ENCODE measurements around the gene ACTL10. TPM values are rescaled to one million over a fixed set of nuclear protein-coding genes. Genes with fewer than 3 reads are reported as not detected.

Gene ACTL10
- total RNA-seq, 1 donor from 2014 or later = 2.2 TPM

DNA sequence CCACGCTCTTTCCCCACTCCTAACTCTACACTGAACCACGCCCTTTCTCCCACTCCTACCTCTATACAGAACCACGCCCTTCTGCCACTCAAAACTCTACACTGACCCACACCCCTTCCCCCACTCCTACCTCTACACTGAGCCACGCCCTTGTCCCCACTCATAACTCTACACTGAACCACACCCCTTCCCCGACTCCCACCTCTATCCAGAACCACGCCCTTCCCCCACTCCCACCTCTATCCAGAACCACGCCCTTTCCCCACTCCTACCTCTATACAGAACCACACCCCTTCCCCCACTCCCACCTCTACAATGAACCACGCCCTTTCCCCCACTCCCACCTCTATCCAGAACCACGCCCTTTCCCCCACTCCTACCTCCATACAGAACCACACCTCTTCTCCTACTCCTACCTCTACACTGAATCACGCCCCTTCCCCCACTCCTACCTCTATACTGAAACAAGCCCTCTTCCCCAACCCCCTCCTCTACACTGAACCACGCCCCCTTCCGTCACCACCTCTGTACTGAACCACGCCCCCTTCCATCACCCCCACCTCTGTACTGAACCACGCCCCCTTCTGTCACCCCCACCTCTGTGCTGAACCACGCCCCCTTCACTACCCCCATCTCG is 43.3 kb downstream of the ACTL10 start:
- no peak for DNase-seq (ENCODE audit: low read depth)
- no peak overlapping the region for H3K4me3 ChIP-seq (ENCODE audit: low read depth, low read length)
- TF ChIP-seq, protein P1, sequence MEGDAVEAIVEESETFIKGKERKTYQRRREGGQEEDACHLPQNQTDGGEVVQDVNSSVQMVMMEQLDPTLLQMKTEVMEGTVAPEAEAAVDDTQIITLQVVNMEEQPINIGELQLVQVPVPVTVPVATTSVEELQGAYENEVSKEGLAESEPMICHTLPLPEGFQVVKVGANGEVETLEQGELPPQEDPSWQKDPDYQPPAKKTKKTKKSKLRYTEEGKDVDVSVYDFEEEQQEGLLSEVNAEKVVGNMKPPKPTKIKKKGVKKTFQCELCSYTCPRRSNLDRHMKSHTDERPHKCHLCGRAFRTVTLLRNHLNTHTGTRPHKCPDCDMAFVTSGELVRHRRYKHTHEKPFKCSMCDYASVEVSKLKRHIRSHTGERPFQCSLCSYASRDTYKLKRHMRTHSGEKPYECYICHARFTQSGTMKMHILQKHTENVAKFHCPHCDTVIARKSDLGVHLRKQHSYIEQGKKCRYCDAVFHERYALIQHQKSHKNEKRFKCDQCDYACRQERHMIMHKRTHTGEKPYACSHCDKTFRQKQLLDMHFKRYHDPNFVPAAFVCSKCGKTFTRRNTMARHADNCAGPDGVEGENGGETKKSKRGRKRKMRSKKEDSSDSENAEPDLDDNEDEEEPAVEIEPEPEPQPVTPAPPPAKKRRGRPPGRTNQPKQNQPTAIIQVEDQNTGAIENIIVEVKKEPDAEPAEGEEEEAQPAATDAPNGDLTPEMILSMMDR (conservative IDR thresholded peaks at IDR 0.05; ENCODE audit: low read depth, low read length) = no peak

DNA sequence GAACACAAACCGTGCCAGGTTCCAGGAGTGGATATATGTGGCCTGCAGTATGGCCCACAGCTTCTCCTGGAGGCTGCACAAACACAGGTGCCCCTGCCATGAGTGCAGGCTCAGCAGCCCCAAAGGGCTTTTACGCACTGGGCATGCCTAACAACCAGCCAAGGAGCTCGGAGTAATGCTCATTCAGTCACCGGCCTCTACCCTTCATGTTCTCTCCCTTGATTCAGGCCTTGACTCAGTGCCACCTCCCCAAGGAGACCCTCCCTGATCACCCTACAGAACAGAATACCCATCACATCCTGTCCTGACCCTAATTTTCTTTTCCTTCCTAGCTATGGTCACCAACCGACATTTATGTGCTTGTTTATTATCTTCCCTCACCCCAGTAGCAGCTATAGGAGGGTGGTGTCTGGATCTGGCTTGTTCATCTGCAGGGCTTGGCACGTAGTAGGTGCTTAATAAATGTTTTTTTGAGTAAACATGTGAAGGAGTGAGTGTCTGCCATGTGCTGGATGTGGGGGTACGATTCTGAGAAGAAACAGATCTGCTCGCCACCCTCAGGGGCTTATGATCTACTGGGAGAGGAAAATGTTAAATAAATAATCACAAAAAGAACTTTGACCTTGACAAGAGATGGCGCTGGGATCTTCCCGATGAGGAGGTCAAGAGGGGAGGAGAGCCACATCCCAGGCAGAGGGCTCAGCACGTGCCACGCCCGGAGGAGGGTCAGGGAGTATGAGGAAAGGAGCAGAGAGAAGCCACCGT is 44.1 kb downstream of the ACTL10 start:
- TF ChIP-seq, protein P1 (conservative IDR thresholded peaks at IDR 0.05; ENCODE audit: low read depth, low read length) = no peak
- DNase-seq (ENCODE audit: low read depth) = no peak
- no peak overlapping the region for H3K4me3 ChIP-seq (ENCODE audit: low read depth, low read length)

DNA sequence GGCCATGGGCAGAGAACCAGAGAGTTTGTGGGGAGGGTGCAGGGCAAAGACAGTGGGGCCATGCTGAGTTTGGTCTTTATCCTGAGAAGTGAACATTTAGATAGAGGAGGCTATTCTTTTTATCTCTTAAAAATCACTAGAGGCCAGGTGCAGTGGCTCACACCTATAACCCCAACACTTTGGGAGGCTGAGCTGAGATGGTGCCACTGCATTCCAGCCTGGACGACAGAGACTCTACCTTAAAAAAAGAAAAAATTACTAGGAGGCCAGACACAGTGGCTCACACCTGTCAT is 44.6 kb downstream of the ACTL10 start:
- no peak overlapping the region for H3K4me3 ChIP-seq (ENCODE audit: low read depth, low read length)
- TF ChIP-seq, protein P1 (conservative IDR thresholded peaks at IDR 0.05; ENCODE audit: low read depth, low read length) = no peak
- no peak for DNase-seq (ENCODE audit: low read depth)

DNA sequence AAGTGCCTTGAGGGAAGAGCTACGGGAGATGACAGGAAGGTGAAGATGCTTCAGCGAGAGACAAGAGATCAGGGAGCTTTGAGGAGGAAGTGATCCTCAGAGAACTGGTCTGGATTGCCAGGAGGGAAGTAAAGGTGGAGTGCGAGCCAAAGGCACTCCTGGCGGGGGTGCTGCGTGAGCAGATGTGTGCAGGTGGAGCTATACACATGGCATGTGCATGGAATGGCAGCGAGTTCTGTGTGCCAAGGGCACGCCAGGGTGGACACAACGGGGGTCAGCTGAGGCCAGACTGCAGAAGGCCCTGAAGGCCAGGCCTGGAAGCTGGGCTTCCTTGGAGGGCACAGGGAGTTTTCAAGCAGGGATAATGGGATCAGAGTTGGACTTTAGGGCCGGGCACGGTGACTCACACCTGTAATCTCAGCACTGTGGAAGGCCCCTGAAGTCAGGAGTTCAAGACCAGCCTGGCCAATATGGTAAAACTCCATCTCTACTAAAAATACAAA is 47.2 kb downstream of the ACTL10 start:
- no peak for DNase-seq (ENCODE audit: low read depth)
- TF ChIP-seq, protein P1 (conservative IDR thresholded peaks at IDR 0.05; ENCODE audit: low read depth, low read length) = no peak
- no peak overlapping the region for H3K4me3 ChIP-seq (ENCODE audit: low read depth, low read length)

DNA sequence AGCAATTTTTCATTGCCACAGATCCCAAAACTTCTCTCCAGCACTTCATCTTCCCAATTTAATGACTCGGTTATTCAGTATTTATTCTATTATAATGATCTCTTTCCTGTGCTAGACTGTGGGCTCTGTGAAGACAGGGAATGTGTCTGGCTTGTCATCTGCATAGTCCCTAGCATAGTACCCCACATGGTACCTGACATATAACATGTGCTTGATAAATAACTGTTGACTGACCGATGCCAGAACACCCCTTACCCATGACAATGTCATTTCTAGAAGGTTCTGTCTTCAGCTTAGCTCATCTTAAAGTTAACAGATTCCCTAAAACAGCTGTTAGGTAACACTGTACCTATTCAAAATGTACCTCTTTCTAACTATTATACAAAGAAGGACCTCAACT is 49.8 kb downstream of the ACTL10 start:
- TF ChIP-seq, protein P1 (conservative IDR thresholded peaks at IDR 0.05; ENCODE audit: low read depth, low read length) = no peak
- no peak for DNase-seq (ENCODE audit: low read depth)
- no peak overlapping the region for H3K4me3 ChIP-seq (ENCODE audit: low read depth, low read length)

Other genes with a start within 250 kb of the ACTL10 start
- gene SNTA1, start 223.2 kb upstream of the ACTL10 start, total RNA-seq = 6.9 and 12.4 TPM in 2 replicates
- 3.3 and 8.4 TPM in 2 replicates for gene CBFA2T2, start 176.8 kb upstream of the ACTL10 start, total RNA-seq
- gene C20orf144, start 4.6 kb upstream of the ACTL10 start, total RNA-seq = not detected in 2 replicates
- gene NECAB3, start 7.5 kb downstream of the ACTL10 start, total RNA-seq = 13.2 and 26.9 TPM in 2 replicates
- 17.1 and 35.0 TPM in 2 replicates for gene E2F1, start 19.4 kb downstream of the ACTL10 start, total RNA-seq
- 2.1 and 2.5 TPM in 2 replicates for gene PXMP4, start 53.4 kb downstream of the ACTL10 start, total RNA-seq
- 2.1 and 2.5 TPM in 2 replicates for gene ZNF341, start 65.1 kb downstream of the ACTL10 start, total RNA-seq
- gene CHMP4B, start 144.4 kb downstream of the ACTL10 start, total RNA-seq = 41.3 and 59.0 TPM in 2 replicates

All from epithelial cell of proximal tubule (primary cell).